H9 (cell line): ENCODE data around the gene KCNJ12. TPM values are rescaled to one million over a fixed set of nuclear protein-coding genes. Genes with fewer than 3 reads are reported as not detected.

Source experiments
- DNase-seq: peaks from one replicate; pipeline ENCODE4 v3.0.0-alpha.2; 2017
- H2AFZ ChIP-seq: one replicate; pipeline ENCODE4 v1.6.1; 2013; ENCODE audit warnings: mild to moderate bottlenecking, low read length, control low read depth, moderate library complexity
- H2AK5ac ChIP-seq: 2 replicates; pipeline ENCODE4 v1.6.1; 2013; ENCODE audit warnings: low read length, control low read depth, mixed read lengths; ENCODE audit not compliant: insufficient read length
- H2BK120ac ChIP-seq: one replicate; pipeline ENCODE4 v1.6.1; 2013; ENCODE audit warnings: low read depth, mild to moderate bottlenecking, low read length, control low read depth, inconsistent platforms; ENCODE audit not compliant: poor library complexity, severe bottlenecking
- H2BK12ac ChIP-seq: 2 replicates; pipeline ENCODE4 v1.6.1; 2013; ENCODE audit warnings: low read length, control low read depth, mixed read lengths, low read depth; ENCODE audit not compliant: insufficient read length
- H2BK15ac ChIP-seq: 2 replicates; pipeline ENCODE4 v1.6.1; 2013; ENCODE audit warnings: low read depth, low read length, control low read depth
- H2BK20ac ChIP-seq: one replicate; pipeline ENCODE4 v1.6.1; 2013; ENCODE audit warnings: low read depth, mild to moderate bottlenecking, low read length, control low read depth, inconsistent platforms; ENCODE audit not compliant: poor library complexity, severe bottlenecking
- H2BK5ac ChIP-seq: 2 replicates; pipeline ENCODE4 v1.6.1; 2013; ENCODE audit warnings: low read length, control low read depth, mixed read lengths; ENCODE audit not compliant: insufficient read length
- H3K14ac ChIP-seq: 2 replicates; pipeline ENCODE4 v1.6.1; 2013; ENCODE audit warnings: low read length, control low read depth; ENCODE audit not compliant: insufficient read depth
- H3K18ac ChIP-seq: 2 replicates; pipeline ENCODE4 v1.6.1; 2013; ENCODE audit warnings: low read depth, mild to moderate bottlenecking, mixed read lengths, low read length, control low read depth; ENCODE audit not compliant: insufficient read length
- H3K23ac ChIP-seq: 2 replicates; pipeline ENCODE4 v1.6.1; 2013; ENCODE audit warnings: low read length, control low read depth, mixed read lengths, low read depth; ENCODE audit not compliant: insufficient read length
- H3K23me2 ChIP-seq: 2 replicates; pipeline ENCODE4 v1.6.1; 2013; ENCODE audit warnings: low read depth, mild to moderate bottlenecking, mixed read lengths, low read length, control low read depth; ENCODE audit not compliant: insufficient read length, poor library complexity, severe bottlenecking
- H3K27ac ChIP-seq: 2 replicates; pipeline ENCODE4 v1.5.1; 2013; ENCODE audit warnings: low read length, control low read depth, mixed read lengths, low read depth; ENCODE audit not compliant: insufficient read length
- H3K27me3 ChIP-seq: 2 replicates; pipeline ENCODE4 v1.6.1; 2013; ENCODE audit warnings: low read length, control low read depth, inconsistent platforms; ENCODE audit not compliant: insufficient read depth
- H3K4ac ChIP-seq: 2 replicates; pipeline ENCODE4 v1.6.1; 2013; ENCODE audit warnings: low read depth, mild to moderate bottlenecking, control low read depth, inconsistent platforms, low read length, moderate library complexity
- H3K4me1 ChIP-seq: 2 replicates; pipeline ENCODE4 v1.6.1; 2013; ENCODE audit warnings: low read length, control low read depth, inconsistent platforms; ENCODE audit not compliant: insufficient read depth
- H3K4me2 ChIP-seq: 2 replicates; pipeline ENCODE4 v1.6.1; 2013; ENCODE audit warnings: low read length, control low read depth, mixed read lengths; ENCODE audit not compliant: insufficient read length, insufficient read depth
- H3K56ac ChIP-seq: 2 replicates; pipeline ENCODE4 v1.6.1; 2013; ENCODE audit warnings: low read depth, mild to moderate bottlenecking, mixed read lengths, low read length, control low read depth; ENCODE audit not compliant: insufficient read length
- H3K79me1 ChIP-seq: 2 replicates; pipeline ENCODE4 v1.6.1; 2013; ENCODE audit warnings: low read depth, mild to moderate bottlenecking, moderate library complexity, low read length, control low read depth, inconsistent platforms; ENCODE audit not compliant: insufficient read depth, poor library complexity, severe bottlenecking
- H3K79me2 ChIP-seq: 2 replicates; pipeline ENCODE4 v1.6.1; 2013; ENCODE audit warnings: low read length, control low read depth, inconsistent platforms; ENCODE audit not compliant: insufficient read depth
- H3K9ac ChIP-seq: 2 replicates; pipeline ENCODE4 v1.6.1; 2013; ENCODE audit warnings: low read length, control low read depth, mixed read lengths; ENCODE audit not compliant: insufficient read length; ENCODE audit errors: extremely low read depth
- H3K9me3 ChIP-seq: one replicate; pipeline ENCODE4 v1.6.1; 2013; ENCODE audit warnings: low read depth, low read length, inconsistent platforms; ENCODE audit not compliant: control insufficient read depth
- H3T11ph ChIP-seq: one replicate; pipeline ENCODE4 v1.6.1; 2013; ENCODE audit warnings: mild to moderate bottlenecking, low read length, control low read depth, inconsistent platforms
- H4K20me1 ChIP-seq: one replicate; pipeline ENCODE4 v1.6.1; 2013; ENCODE audit not compliant: control insufficient read depth, insufficient read length, insufficient read depth
- H4K5ac ChIP-seq: 2 replicates; pipeline ENCODE4 v1.6.1; 2013; ENCODE audit warnings: low read depth, mild to moderate bottlenecking, mixed read lengths, low read length, control low read depth; ENCODE audit not compliant: insufficient read length
- H4K8ac ChIP-seq: replicated peaks from 2 replicates; pipeline ENCODE4 v1.6.1; 2013; ENCODE audit warnings: low read length, control low read depth, mixed read lengths, low read depth; ENCODE audit not compliant: insufficient read length
- H4K91ac ChIP-seq: 2 replicates; pipeline ENCODE4 v1.6.1; 2013; ENCODE audit warnings: low read depth, mild to moderate bottlenecking, moderate library complexity, mixed read lengths, low read length, control low read depth; ENCODE audit not compliant: insufficient read length
- H3K27ac Mint-ChIP-seq, 3 experiments: 2 replicates in 2 of 3; 3 replicates in 1 of 3; pipeline ENCODE4 v1.8.0; 2020 to 2021; ENCODE audit warnings: mixed read lengths in 3 of 3, mild to moderate bottlenecking in 1 of 3, moderate library complexity in 1 of 3
- H3K27me3 Mint-ChIP-seq: 2 replicates; pipeline ENCODE4 v1.8.0; 2021; ENCODE audit warnings: low read depth, mild to moderate bottlenecking, moderate library complexity, mixed read lengths
- H3K36me3 Mint-ChIP-seq, 3 experiments: 2 replicates in 2 of 3; 3 replicates in 1 of 3; pipeline ENCODE4 v1.8.0; 2020 to 2021; ENCODE audit warnings: low read depth in 3 of 3, mixed read lengths in 3 of 3; ENCODE audit not compliant: insufficient read depth in 1 of 3
- H3K4me1 Mint-ChIP-seq, 2 experiments: 2 replicates each; pipeline ENCODE4 v1.8.0; 2020; ENCODE audit warnings: mixed read lengths in 2 of 2
- H3K4me3 Mint-ChIP-seq, 2 experiments: 2 replicates in 1 of 2; 3 replicates in 1 of 2; pipeline ENCODE4 v1.8.0; 2020 to 2021; ENCODE audit warnings: mild to moderate bottlenecking in 2 of 2, mixed read lengths in 2 of 2, moderate library complexity in 1 of 2
- H3K9me3 Mint-ChIP-seq, 2 experiments: 2 replicates in 1 of 2; 3 replicates in 1 of 2; pipeline ENCODE4 v1.8.0; 2020; ENCODE audit warnings: mild to moderate bottlenecking in 2 of 2, mixed read lengths in 2 of 2, moderate library complexity in 1 of 2
- WGBS: extraction: QIAGEN DNeasy Blood & Tissue Kit; methylation state at CpG from one replicate; pipeline ENCODE4 v1.1.7; 2013; ENCODE audit warnings: missing lambda C conversion rate, low lambda C conversion rate, mixed read lengths; ENCODE audit not compliant: insufficient read length; ENCODE audit errors: extremely low coverage; 5-methylcytosine and 5-hydroxymethylcytosine counted together
- total RNA-seq: library from RNA; stranded (reverse); gene quantifications from 2 replicates; pipeline ENCODE4 v1.2.1, GENCODE V29; 2021
- TF ChIP-seq, protein P1 (sequence below): fragments of 200-600 bp; sonication (generic); conservative IDR thresholded peaks from 3 replicates; pipeline ENCODE4 v1.8.0; 2021; ENCODE audit warnings: antibody characterized with exemption, mild to moderate bottlenecking

KCNJ12 gene
- total RNA-seq, 1 experiment from 2014 or later: 0.39 TPM

DNA sequence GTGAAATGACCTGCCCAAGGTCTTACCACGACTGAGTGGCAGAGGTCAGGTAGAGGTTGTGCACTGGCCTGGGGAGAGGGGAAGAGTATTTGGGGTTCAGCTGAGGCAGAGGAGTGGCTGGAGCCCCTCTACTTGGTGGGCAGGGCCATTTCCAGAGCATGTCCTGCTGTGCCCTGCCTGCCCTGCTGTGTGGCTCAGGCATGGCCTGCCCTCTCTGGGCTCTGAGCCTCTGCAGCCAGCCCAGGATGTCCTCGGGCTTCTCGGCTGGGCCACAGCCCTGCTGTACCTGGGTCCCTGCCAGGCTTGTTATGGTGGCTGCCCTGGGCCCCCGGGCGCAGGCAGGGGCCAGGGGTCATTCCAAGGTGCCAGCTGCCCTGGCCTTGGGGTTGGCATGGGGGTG lies 19.6 kb downstream of the KCNJ12 start:
- no peak overlapping the region for H2AFZ ChIP-seq
- H3K23ac ChIP-seq: no peak overlapping the region
- H3K27me3 Mint-ChIP-seq: peaks cover 3% of the 10 kb centered on the region
- TF ChIP-seq, protein P1, sequence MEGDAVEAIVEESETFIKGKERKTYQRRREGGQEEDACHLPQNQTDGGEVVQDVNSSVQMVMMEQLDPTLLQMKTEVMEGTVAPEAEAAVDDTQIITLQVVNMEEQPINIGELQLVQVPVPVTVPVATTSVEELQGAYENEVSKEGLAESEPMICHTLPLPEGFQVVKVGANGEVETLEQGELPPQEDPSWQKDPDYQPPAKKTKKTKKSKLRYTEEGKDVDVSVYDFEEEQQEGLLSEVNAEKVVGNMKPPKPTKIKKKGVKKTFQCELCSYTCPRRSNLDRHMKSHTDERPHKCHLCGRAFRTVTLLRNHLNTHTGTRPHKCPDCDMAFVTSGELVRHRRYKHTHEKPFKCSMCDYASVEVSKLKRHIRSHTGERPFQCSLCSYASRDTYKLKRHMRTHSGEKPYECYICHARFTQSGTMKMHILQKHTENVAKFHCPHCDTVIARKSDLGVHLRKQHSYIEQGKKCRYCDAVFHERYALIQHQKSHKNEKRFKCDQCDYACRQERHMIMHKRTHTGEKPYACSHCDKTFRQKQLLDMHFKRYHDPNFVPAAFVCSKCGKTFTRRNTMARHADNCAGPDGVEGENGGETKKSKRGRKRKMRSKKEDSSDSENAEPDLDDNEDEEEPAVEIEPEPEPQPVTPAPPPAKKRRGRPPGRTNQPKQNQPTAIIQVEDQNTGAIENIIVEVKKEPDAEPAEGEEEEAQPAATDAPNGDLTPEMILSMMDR: no peak
- peaks cover 3 to 6% of the 10 kb centered on the region in 2 experiments for H3K4me1 Mint-ChIP-seq
- no peak overlapping the region; a peak in 1 of 7 replicates for H3K27ac Mint-ChIP-seq
- H2BK12ac ChIP-seq: no peak overlapping the region
- H3K79me2 ChIP-seq: no peaks in the 10 kb centered on the region
- H3K14ac ChIP-seq: no peak overlapping the region
- no peak overlapping the region for H2BK15ac ChIP-seq
- no peaks in the 10 kb centered on the region for H4K20me1 ChIP-seq
- H3K36me3 Mint-ChIP-seq: no peaks in the 10 kb centered on the region; a peak in 1 of 7 replicates
- H3T11ph ChIP-seq: no peak overlapping the region
- H3K27me3 ChIP-seq: no peaks in the 10 kb centered on the region
- H4K91ac ChIP-seq: no peak overlapping the region
- no peak overlapping the region for H3K27ac ChIP-seq
- H2AK5ac ChIP-seq: no peak overlapping the region
- DNase-seq: no peak
- no peaks in the 10 kb centered on the region for H3K23me2 ChIP-seq
- no peak overlapping the region for H3K4me2 ChIP-seq
- H3K4me3 Mint-ChIP-seq: no peak overlapping the region
- H4K5ac ChIP-seq: no peak overlapping the region
- H3K4me1 ChIP-seq: no peaks in the 10 kb centered on the region
- H3K9ac ChIP-seq: no peak overlapping the region
- H3K9me3 Mint-ChIP-seq: peaks cover 0 to 6% of the 10 kb centered on the region in 2 experiments; a peak in 3 of 5 replicates
- H3K9me3 ChIP-seq: no peaks in the 10 kb centered on the region
- no peak overlapping the region for H2BK5ac ChIP-seq
- H3K4ac ChIP-seq: no peak overlapping the region
- H4K8ac ChIP-seq: no peak overlapping the region
- no peak overlapping the region for H3K18ac ChIP-seq
- H3K56ac ChIP-seq: no peak overlapping the region
- H2BK20ac ChIP-seq: no peak overlapping the region
- H3K79me1 ChIP-seq: no peaks in the 10 kb centered on the region
- no peak overlapping the region for H2BK120ac ChIP-seq
- WGBS: no CpG with 5 or more reads among the region's 5 CpGs
